GM12878 (cell line): ENCODE measurements around the gene MEOX1. TPM values are rescaled to one million over a fixed set of nuclear protein-coding genes. Genes with fewer than 3 reads are reported as not detected.

Source experiments
- ATAC-seq: fragments of 200-7000 bp; cut with Tn5 transposase; 3 replicates; pipeline ENCODE4 v1.9.1; 2020; ENCODE audit warnings: mild to moderate bottlenecking, moderate library complexity
- BruUV-seq: library from RNA; stranded (reverse); fragments of 400-500 nt; replicated peaks from 2 replicates; lab custom pipeline; 2021; lab: Mats Ljungman, UMichigan
- CTCF ChIA-PET: fragments of 300-600 bp; sonication (Branson Sonifier 250); formaldehyde crosslinking; extraction: SDS; loops from one replicate; lab custom pipeline; 2021; ENCODE audit warnings: inconsistent platforms; lab: Yijun Ruan, JAX
- POLR2A ChIA-PET: fragments of 350-600 bp; formaldehyde crosslinking; extraction: SDS; loops from one replicate; lab custom pipeline; 2021; ENCODE audit warnings: inconsistent platforms; lab: Charles Lee
- RAD21 ChIA-PET: fragments of 300-600 bp; sonication (Branson Sonifier 250); formaldehyde crosslinking; loops from one replicate; lab custom pipeline; 2023; ENCODE audit warnings: antibody characterized with exemption; ENCODE audit not compliant: unreplicated experiment; lab: Charles Lee
- SMC1A ChIA-PET: fragments of 300-600 bp; sonication (Branson Sonifier 250); formaldehyde crosslinking; loops from one replicate; lab custom pipeline; 2023; ENCODE audit not compliant: unreplicated experiment, uncharacterized antibody; lab: Charles Lee
- DNase-seq: peaks from one replicate; pipeline ENCODE4 v3.0.0-alpha.2; 2011; ENCODE audit warnings: low read depth, low spot score
- FAIRE-seq: peaks from 3 replicates; lab custom pipeline; 2011; peaks lifted over from hg19 to GRCh38; lab: Jason Lieb, UNC
- H2AFZ ChIP-seq: 2 replicates; pipeline ENCODE4 v1.6.0; 2011; ENCODE audit warnings: low read depth, low read length, control low read depth; ENCODE audit not compliant: control insufficient read depth
- H3K27ac ChIP-seq: 2 replicates; pipeline ENCODE4 v1.5.1; 2011; ENCODE audit warnings: control low read depth; ENCODE audit not compliant: control insufficient read depth, insufficient read depth
- H3K27me3 ChIP-seq, 2 experiments: replicated peaks in 1 of 2; 2 replicates each; pipeline versions ENCODE4 v1.6.0 to v1.6.1; 2011; ENCODE audit warnings: low read length in 1 of 2; ENCODE audit not compliant: control insufficient read depth in 2 of 2, insufficient read depth in 2 of 2
- H3K36me3 ChIP-seq, 2 experiments: 2 replicates each; pipeline ENCODE4 v1.5.1; 2011; ENCODE audit warnings: low read length in 1 of 2; ENCODE audit not compliant: control insufficient read depth in 2 of 2, insufficient read depth in 2 of 2
- H3K4me1 ChIP-seq: 2 replicates; pipeline ENCODE4 v1.6.1; 2011; ENCODE audit warnings: mild to moderate bottlenecking, low read length, moderate library complexity, mixed read lengths; ENCODE audit not compliant: control insufficient read depth, insufficient read depth
- H3K4me2 ChIP-seq: 2 replicates; pipeline ENCODE4 v1.6.0; 2011; ENCODE audit warnings: control low read depth; ENCODE audit not compliant: control insufficient read depth, insufficient read depth
- H3K4me3 ChIP-seq: fragments of 200-600 bp; sonication (generic); 2 replicates; pipeline ENCODE4 v1.5.1; 2016
- H3K79me2 ChIP-seq: 2 replicates; pipeline ENCODE4 v1.6.0; 2011; ENCODE audit warnings: low read length; ENCODE audit not compliant: control insufficient read depth, insufficient read depth
- H3K9ac ChIP-seq: 2 replicates; pipeline ENCODE4 v1.8.0; 2011; ENCODE audit warnings: low read length, control low read depth, mixed read lengths; ENCODE audit not compliant: control insufficient read depth, insufficient read depth
- H3K9me3 ChIP-seq: replicated peaks from 3 replicates; pipeline ENCODE4 v1.5.1; 2011; ENCODE audit warnings: mild to moderate bottlenecking, low read length; ENCODE audit not compliant: control insufficient read depth, insufficient read depth
- H4K20me1 ChIP-seq: 2 replicates; pipeline ENCODE4 v1.6.0; 2011; ENCODE audit not compliant: control insufficient read depth, insufficient read depth
- BCLAF1 ChIP-seq: fragments of 450-650 bp; IDR thresholded peaks from 2 replicates; pipeline ENCODE4 v1.6.1; 2017; ENCODE audit warnings: antibody characterized with exemption, mild to moderate bottlenecking, moderate library complexity
- CBX3 ChIP-seq: fragments of 200-600 bp; sonication (generic); IDR thresholded peaks from 2 replicates; pipeline ENCODE4 v1.6.1; 2016; ENCODE audit warnings: low read depth, borderline replicate concordance
- CHD4 ChIP-seq: fragments of 200-600 bp; sonication (generic); IDR thresholded peaks from 2 replicates; pipeline ENCODE4 v1.6.1; 2016; ENCODE audit warnings: mild to moderate bottlenecking
- CREM ChIP-seq: IDR thresholded peaks from 2 replicates; pipeline ENCODE4 v1.6.1; 2014; ENCODE audit warnings: antibody characterized with exemption, low read depth
- FOXM1 ChIP-seq: IDR thresholded peaks from 2 replicates; pipeline ENCODE4 v1.6.1; 2012; ENCODE audit warnings: low read depth, mild to moderate bottlenecking, inconsistent platforms, low read length, moderate library complexity
- HDGF ChIP-seq: fragments of 450-650 bp; IDR thresholded peaks from 2 replicates; pipeline ENCODE4 v1.6.1; 2016; ENCODE audit warnings: antibody characterized with exemption
- IKZF1 ChIP-seq: fragments of 450-650 bp; conservative IDR thresholded peaks from 2 replicates; pipeline ENCODE4 v1.6.1; 2017; ENCODE audit warnings: antibody characterized with exemption, mild to moderate bottlenecking
- KDM1A ChIP-seq: fragments of 200-600 bp; sonication (generic); IDR thresholded peaks from 2 replicates; pipeline ENCODE4 v1.6.1; 2016; ENCODE audit warnings: borderline replicate concordance
- LARP7 ChIP-seq: fragments of 450-650 bp; IDR thresholded peaks from 2 replicates; pipeline ENCODE4 v1.6.1; 2017; ENCODE audit warnings: mild to moderate bottlenecking
- MYC ChIP-seq: IDR thresholded peaks from 2 replicates; pipeline ENCODE4 v1.6.1; 2011; ENCODE audit warnings: mild to moderate bottlenecking, low read length, moderate library complexity, inconsistent platforms; ENCODE audit not compliant: insufficient read depth, insufficient replicate concordance, insufficient read length, severe bottlenecking
- NFXL1 ChIP-seq: fragments of 450-650 bp; IDR thresholded peaks from 2 replicates; pipeline ENCODE4 v1.6.1; 2017; ENCODE audit warnings: antibody characterized with exemption, mild to moderate bottlenecking, borderline replicate concordance
- NR2F1 ChIP-seq: fragments of 450-650 bp; conservative IDR thresholded peaks from 2 replicates; pipeline ENCODE4 v1.6.1; 2017; ENCODE audit warnings: mild to moderate bottlenecking
- SMAD5 ChIP-seq: IDR thresholded peaks from 2 replicates; pipeline ENCODE4 v1.6.1; 2016; ENCODE audit warnings: antibody characterized with exemption, low read depth
- SMC3 ChIP-seq: IDR thresholded peaks from 2 replicates; pipeline ENCODE4 v1.6.1; 2011; ENCODE audit warnings: low read length, improper control_type of control experiment, borderline replicate concordance
- ZZZ3 ChIP-seq: IDR thresholded peaks from 2 replicates; pipeline ENCODE4 v1.6.1; 2011; ENCODE audit warnings: low read depth; ENCODE audit not compliant: control insufficient read depth, insufficient read length
- WGBS: methylation state at CpG from one replicate; pipeline ENCODE4 v1.1.6; 2016; ENCODE audit warnings: low lambda C conversion rate; ENCODE audit not compliant: insufficient replicate concordance, insufficient coverage; ENCODE audit errors: missing lambda C conversion rate; 5-methylcytosine and 5-hydroxymethylcytosine counted together
- in situ Hi-C: fragments of 300-500 bp; cut with MboI; formaldehyde crosslinking; loops from 9 replicates; pipeline ENCODE4 v1.14.3; 2018; ENCODE audit warnings: mixed read lengths
- intact Hi-C: fragments of 100-400 bp; cut with micrococcal nuclease; formaldehyde crosslinking; loops from one replicate; pipeline ENCODE4 v1.14.2; 2022; ENCODE audit not compliant: unreplicated experiment
- polyA plus RNA-seq, 11 experiments: library from polyadenylated mRNA; depleted of rRNA in 4 of 11; unstranded in 6 of 11; stranded (reverse) in 5 of 11; fragments of >200 nt; fragmentation: Nextera tagmentation in 4 of 11; fragmentation: Illumina TruSeq in 1 of 11; extraction: Ambion mirVana in 4 of 11; extraction: Trizol in 1 of 11; gene quantifications; 1 replicate in 1 of 11; 2 replicates in 10 of 11; pipeline versions ENCODE4 v1.2.1 to v1.2.3, GENCODE V29; 2011 to 2016; ENCODE audit warnings: inconsistent platforms in 2 of 11, missing spikeins in 2 of 11, low read depth in 1 of 11
- total RNA-seq, 4 experiments: library from RNA; depleted of rRNA in 3 of 4; stranded (reverse); fragments of >200 nt in 3 of 4; fragmentation: Illumina TruSeq in 1 of 4; extraction: Trizol in 1 of 4; gene quantifications; 2 replicates each; pipeline versions ENCODE4 v1.2.1 to v1.2.3, GENCODE V29; 2013 to 2021
- TF ChIP-seq, protein P1 (sequence below): fragments of 450-650 bp; formaldehyde crosslinking; IDR thresholded peaks from 2 replicates; pipeline ENCODE4 v1.4.0; 2020; ENCODE audit warnings: mild to moderate bottlenecking, moderate library complexity

Gene MEOX1
- total and polyA plus RNA-seq, 10 of the 15 experiments (the other 5 are each of a cell fraction or from before 2014, with no cell fraction given): 0.19 to 9.4 (median 0.46) TPM

- Histone ChIP-seq H3K4me2 (no peak overlapping the region), H3K36me3 (no peaks in the 10 kb centered on the region), H3K9me3 (no peaks in the 10 kb centered on the region; the same call in 2 of the 3 replicates), H3K9ac (no peak overlapping the region), H3K4me1 (peaks cover 8% of the 10 kb centered on the region), H2AFZ (no peak overlapping the region), H3K4me3 (no peak overlapping the region), H3K79me2 (no peaks in the 10 kb centered on the region), H3K27me3 (peaks cover 0 to 2% of the 10 kb centered on the region in 2 experiments; a peak in 1 of 4 replicates), H3K27ac (no peak overlapping the region), H4K20me1 (no peaks in the 10 kb centered on the region)
- intact Hi-C loops (no loop called here), in situ Hi-C loops (loop anchor here (5.0 kb wide), 1 partner anchor 63 kb away; no protein-coding TSS in a partner anchor)
- DNase-seq (no peak), ATAC-seq (no peak), FAIRE-seq (no peak)
- whole genome bisulfite sequencing: 41% methylated on average over 7 of the region's 7 CpGs
- ChIA-PET POLR2A (no interaction called here), RAD21 (interaction anchor here (1.7 to 10.6 kb wide), 2 partner anchors 60 to 122 kb away, joined by 5 to 171 read pairs; partner anchors contain the start of gene SOST), CTCF (interaction anchor here (1.2 to 13.6 kb wide), 4 partner anchors 10 to 123 kb away, joined by 3 to 515 read pairs (median 4); partner anchors contain the start of gene SOST), SMC1A (interaction anchor here (0.5 to 12.4 kb wide), 4 partner anchors 54 to 479 kb away, joined by 3 to 171 read pairs (median 6); partner anchors contain the start of gene SOST)
- BruUV-seq: no TSS peak
- TF ChIP-seq HDGF: no peak
- TF ChIP-seq SMAD5: no peak
- TF ChIP-seq MYC: no peak
- no peak for TF ChIP-seq CBX3
- no peak for TF ChIP-seq LARP7
- TF ChIP-seq SMC3: no peak
- no peak for TF ChIP-seq NFXL1
- no peak for TF ChIP-seq IKZF1
- TF ChIP-seq, protein P1, sequence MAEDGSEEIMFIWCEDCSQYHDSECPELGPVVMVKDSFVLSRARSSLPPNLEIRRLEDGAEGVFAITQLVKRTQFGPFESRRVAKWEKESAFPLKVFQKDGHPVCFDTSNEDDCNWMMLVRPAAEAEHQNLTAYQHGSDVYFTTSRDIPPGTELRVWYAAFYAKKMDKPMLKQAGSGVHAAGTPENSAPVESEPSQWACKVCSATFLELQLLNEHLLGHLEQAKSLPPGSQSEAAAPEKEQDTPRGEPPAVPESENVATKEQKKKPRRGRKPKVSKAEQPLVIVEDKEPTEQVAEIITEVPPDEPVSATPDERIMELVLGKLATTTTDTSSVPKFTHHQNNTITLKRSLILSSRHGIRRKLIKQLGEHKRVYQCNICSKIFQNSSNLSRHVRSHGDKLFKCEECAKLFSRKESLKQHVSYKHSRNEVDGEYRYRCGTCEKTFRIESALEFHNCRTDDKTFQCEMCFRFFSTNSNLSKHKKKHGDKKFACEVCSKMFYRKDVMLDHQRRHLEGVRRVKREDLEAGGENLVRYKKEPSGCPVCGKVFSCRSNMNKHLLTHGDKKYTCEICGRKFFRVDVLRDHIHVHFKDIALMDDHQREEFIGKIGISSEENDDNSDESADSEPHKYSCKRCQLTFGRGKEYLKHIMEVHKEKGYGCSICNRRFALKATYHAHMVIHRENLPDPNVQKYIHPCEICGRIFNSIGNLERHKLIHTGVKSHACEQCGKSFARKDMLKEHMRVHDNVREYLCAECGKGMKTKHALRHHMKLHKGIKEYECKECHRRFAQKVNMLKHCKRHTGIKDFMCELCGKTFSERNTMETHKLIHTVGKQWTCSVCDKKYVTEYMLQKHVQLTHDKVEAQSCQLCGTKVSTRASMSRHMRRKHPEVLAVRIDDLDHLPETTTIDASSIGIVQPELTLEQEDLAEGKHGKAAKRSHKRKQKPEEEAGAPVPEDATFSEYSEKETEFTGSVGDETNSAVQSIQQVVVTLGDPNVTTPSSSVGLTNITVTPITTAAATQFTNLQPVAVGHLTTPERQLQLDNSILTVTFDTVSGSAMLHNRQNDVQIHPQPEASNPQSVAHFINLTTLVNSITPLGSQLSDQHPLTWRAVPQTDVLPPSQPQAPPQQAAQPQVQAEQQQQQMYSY (CRISPR knock-in tag): no peak
- TF ChIP-seq ZZZ3: no peak
- TF ChIP-seq CHD4: no peak
- no peak for TF ChIP-seq NR2F1
- no peak for TF ChIP-seq BCLAF1
- TF ChIP-seq CREM: no peak
- no peak for TF ChIP-seq FOXM1
- TF ChIP-seq KDM1A: no peak
Observed at GRCh38 chr17:43698678-43699437, 37.1 kb upstream of the MEOX1 start.
